T-cell (primary cell): ENCODE measurements around the gene TPRA1. TPM values are rescaled to one million over a fixed set of nuclear protein-coding genes. Genes with fewer than 3 reads are reported as not detected.

ENCODE experiments used
- ATAC-seq, 4 experiments: fragments of 200-7000 bp in 3 of 4; fragments of 150-1000 bp in 1 of 4; cut with Tn5 transposase; replicated peaks in 1 of 4; 1 replicate in 3 of 4; 2 replicates in 1 of 4; pipeline ENCODE4 v1.10.0; 2021; ENCODE audit warnings: moderate library complexity in 3 of 4, mild to moderate bottlenecking in 2 of 4, moderate number of reproducible peaks in 1 of 4
- CTCF ChIA-PET, 2 donors: fragments of 300-600 bp; sonication (Branson Sonifier 250); formaldehyde crosslinking; loops; one replicate each; lab custom pipeline; 2022; ENCODE audit warnings: antibody characterized with exemption in 2 of 2; lab: Charles Lee
- POLR2A ChIA-PET, 2 donors: fragments of 300-600 bp; sonication (Branson Sonifier 250); formaldehyde crosslinking; loops; one replicate each; lab custom pipeline; 2022; ENCODE audit warnings: antibody characterized with exemption in 2 of 2; lab: Charles Lee
- DNase-seq, 35 experiments: peaks; one replicate each; pipeline versions ENCODE4 v3.0.0 to v3.0.0-alpha.2; 2013 to 2023
- H3K27ac ChIP-seq: one replicate; pipeline ENCODE4 v1.5.1; 2013; ENCODE audit warnings: low read length
- H3K27me3 ChIP-seq, 2 experiments: replicated peaks in 1 of 2; 1 replicate in 1 of 2; 2 replicates in 1 of 2; pipeline versions ENCODE4 v1.6.1 to v1.7.0; 2013; ENCODE audit warnings: low read length in 1 of 2, mixed read lengths in 1 of 2; ENCODE audit not compliant: control insufficient read depth in 2 of 2, insufficient read depth in 2 of 2; ENCODE audit errors: extremely low read depth in 1 of 2
- H3K36me3 ChIP-seq, 2 donors: 1 replicate in 1 of 2; 2 replicates in 1 of 2; pipeline versions ENCODE4 v1.6.1 to v1.7.0; 2013; ENCODE audit warnings: low read length in 1 of 2; ENCODE audit not compliant: control insufficient read depth in 2 of 2, insufficient read depth in 1 of 2; ENCODE audit errors: extremely low read depth in 1 of 2
- H3K4me1 ChIP-seq, 2 experiments: 1 replicate in 1 of 2; 2 replicates in 1 of 2; pipeline versions ENCODE4 v1.6.1 to v1.7.0; 2013; ENCODE audit warnings: low read length in 2 of 2, mixed read lengths in 1 of 2; ENCODE audit not compliant: insufficient read depth in 2 of 2, control insufficient read depth in 1 of 2; ENCODE audit errors: extremely low read depth in 1 of 2
- H3K4me3 ChIP-seq, 2 donors: 1 replicate in 1 of 2; 2 replicates in 1 of 2; pipeline versions ENCODE4 v1.5.1 to v1.7.0; 2013; ENCODE audit warnings: mild to moderate bottlenecking in 2 of 2, low read length in 1 of 2, moderate library complexity in 1 of 2; ENCODE audit not compliant: control insufficient read depth in 1 of 2; ENCODE audit errors: extremely low read depth in 1 of 2
- H3K9me3 ChIP-seq: 2 replicates; pipeline ENCODE4 v1.7.0; 2013
- H3K27ac Mint-ChIP-seq, 2 donors: one replicate each; pipeline ENCODE4 v1.8.0; 2020 to 2021; ENCODE audit warnings: mild to moderate bottlenecking in 2 of 2, mixed read lengths in 2 of 2
- H3K27me3 Mint-ChIP-seq, 2 donors: one replicate each; pipeline ENCODE4 v1.8.0; 2021 to 2022; ENCODE audit warnings: mixed read lengths in 2 of 2
- H3K36me3 Mint-ChIP-seq: one replicate; pipeline ENCODE4 v1.8.0; 2021; ENCODE audit warnings: mixed read lengths
- H3K4me1 Mint-ChIP-seq, 3 donors: one replicate each; pipeline ENCODE4 v1.8.0; 2020 to 2022; ENCODE audit warnings: mixed read lengths in 3 of 3, mild to moderate bottlenecking in 1 of 3
- H3K4me3 Mint-ChIP-seq, 3 donors: one replicate each; pipeline ENCODE4 v1.8.0; 2020 to 2022; ENCODE audit warnings: mild to moderate bottlenecking in 3 of 3, mixed read lengths in 3 of 3, moderate library complexity in 3 of 3
- H3K9me3 Mint-ChIP-seq, 3 donors: one replicate each; pipeline ENCODE4 v1.8.0; 2020 to 2022; ENCODE audit warnings: mixed read lengths in 3 of 3
- WGBS: methylation state at CpG from one replicate; pipeline ENCODE4 v1.1.5; 2013; ENCODE audit warnings: missing lambda C conversion rate; ENCODE audit not compliant: insufficient coverage; 5-methylcytosine and 5-hydroxymethylcytosine counted together
- total RNA-seq, 35 experiments: library from RNA in 6 of 35; stranded (reverse) in 6 of 35; fragments of 120-200 nt in 1 of 35; gene quantifications; one replicate each; pipeline versions ENCODE4 v1.2.1 to v1.2.4 and lab custom pipeline; 2013 to 2026

Gene TPRA1
- 10 to 100 TPM; 17.1 to 38.4 (median 34.6) TPM for total RNA-seq
- total RNA-seq (2013): 11.4 TPM
- total RNA-seq (lab: John Stamatoyannopoulos, UW): 13.6 to 60.8 (median 26.3) reads per million in 29 experiments

- H3K9me3 ChIP-seq: no peaks in the 10 kb centered on the region
- H3K4me1 ChIP-seq: peaks cover 14 to 34% of the 10 kb centered on the region in 2 experiments
- H3K27me3 Mint-ChIP-seq: no peaks in the 10 kb centered on the region
- H3K4me3 Mint-ChIP-seq: peak within 1 kb of the TSS; percentile 95 to 98 (median 98)
- ATAC-seq (peak; percentile 84 to 92 (median 86)), DNase-seq (peak; percentile 41 to 90 (median 68))
- H3K36me3 Mint-ChIP-seq: no peaks in the 10 kb centered on the region
- H3K4me3 ChIP-seq: peak within 1 kb of the TSS; percentile 82 to 87
- H3K36me3 ChIP-seq: no peaks in the 10 kb centered on the region
- POLR2A ChIA-PET: interaction anchor here in 1 of 2 donors (0.7 kb wide), 1 partner anchor 10 kb away, joined by 4 read pairs; no protein-coding TSS in a partner anchor
- peaks cover 26 to 44% (median 36%) of the 10 kb centered on the region in 3 donors for H3K4me1 Mint-ChIP-seq
- no peaks in the 10 kb centered on the region for H3K27me3 ChIP-seq
- WGBS: under 1% methylated on average over 69 of the region's 72 CpGs
- CTCF ChIA-PET: interaction anchor here in 1 of 2 donors (0.7 to 2.2 kb wide), 3 partner anchors 9 to 43 kb away, joined by 4 to 9 read pairs (median 4); no protein-coding TSS in a partner anchor
- peak within 1 kb of the TSS; percentile 98 for H3K27ac Mint-ChIP-seq
- H3K9me3 Mint-ChIP-seq: no peaks in the 10 kb centered on the region
- peak within 1 kb of the TSS; percentile 54 for H3K27ac ChIP-seq
Measured at GRCh38 chr3:127590593-127591465, at the start of gene TPRA1. Gene TPRA1, minus strand, starts transcription at chr3:127590733. Its CDS starts 10,587 bp downstream, at chr3:127580146.

GRCh38 chr3:127640042-127640355 lies 49.5 kb upstream of the TPRA1 start:
- 100% methylated on average over 2 of the region's 3 CpGs for WGBS
- Histone ChIP-seq H3K27me3 (no peaks in the 10 kb centered on the region), H3K27ac (no peak overlapping the region), H3K4me1 (peaks cover 8 to 12% of the 10 kb centered on the region in 2 experiments), H3K4me3 (no peak overlapping the region), H3K36me3 (no peaks in the 10 kb centered on the region), H3K9me3 (no peaks in the 10 kb centered on the region)
- no peaks in the 10 kb centered on the region for H3K9me3 Mint-ChIP-seq
- no peak for DNase-seq
- no peak for ATAC-seq
- peaks cover 9 to 12% (median 10%) of the 10 kb centered on the region in 3 donors for H3K4me1 Mint-ChIP-seq
- peaks cover 4% of the 10 kb centered on the region for H3K36me3 Mint-ChIP-seq
- no peak overlapping the region for H3K4me3 Mint-ChIP-seq
- CTCF ChIA-PET: no interaction called here
- H3K27me3 Mint-ChIP-seq: peaks cover 4 to 5% of the 10 kb centered on the region in 2 donors
- no peak overlapping the region for H3K27ac Mint-ChIP-seq
- POLR2A ChIA-PET: no interaction called here

GRCh38 chr3:127639173-127640041 lies 48.9 kb upstream of the TPRA1 start:
- Mint-ChIP-seq H3K27me3 (peaks cover 5 to 8% of the 10 kb centered on the region in 2 donors), H3K36me3 (peaks cover 4% of the 10 kb centered on the region), H3K4me3 (no peak overlapping the region), H3K27ac (no peak overlapping the region), H3K9me3 (no peaks in the 10 kb centered on the region), H3K4me1 (peaks cover 9 to 12% (median 10%) of the 10 kb centered on the region in 3 donors)
- Histone ChIP-seq H3K4me3 (no peak overlapping the region), H3K4me1 (peaks cover 8 to 12% of the 10 kb centered on the region in 2 experiments), H3K27me3 (no peaks in the 10 kb centered on the region), H3K36me3 (no peaks in the 10 kb centered on the region), H3K27ac (no peak overlapping the region), H3K9me3 (no peaks in the 10 kb centered on the region)
- ChIA-PET POLR2A (no interaction called here), CTCF (interaction anchor here in 1 of 2 donors (1.2 kb wide), 1 partner anchor 14 kb away, joined by 3 read pairs; no protein-coding TSS in a partner anchor)
- ATAC-seq (no peak), DNase-seq (no peak)
- WGBS: 84% methylated on average over 3 of the region's 5 CpGs

- Histone ChIP-seq H3K4me3 (no peak overlapping the region), H3K4me1 (peaks cover 8 to 12% of the 10 kb centered on the region in 2 experiments), H3K9me3 (no peaks in the 10 kb centered on the region), H3K27me3 (no peaks in the 10 kb centered on the region), H3K27ac (no peak overlapping the region), H3K36me3 (no peaks in the 10 kb centered on the region)
- Mint-ChIP-seq H3K36me3 (peaks cover 4% of the 10 kb centered on the region), H3K4me3 (no peak overlapping the region), H3K27ac (no peak overlapping the region), H3K4me1 (peaks cover 9 to 12% (median 10%) of the 10 kb centered on the region in 3 donors), H3K27me3 (peaks cover 11 to 17% of the 10 kb centered on the region in 2 donors), H3K9me3 (no peaks in the 10 kb centered on the region)
- ChIA-PET CTCF (no interaction called here), POLR2A (no interaction called here)
- no peak for DNase-seq
- ATAC-seq: no peak
Measured at GRCh38 chr3:127637971-127638370, 47.4 kb upstream of the TPRA1 start.

- WGBS: 80% methylated on average over 1 of the region's 3 CpGs
- Mint-ChIP-seq H3K9me3 (no peaks in the 10 kb centered on the region), H3K27me3 (peaks cover 11 to 17% of the 10 kb centered on the region in 2 donors), H3K4me1 (peaks cover 9 to 12% (median 10%) of the 10 kb centered on the region in 3 donors), H3K4me3 (no peak overlapping the region), H3K36me3 (peaks cover 4% of the 10 kb centered on the region), H3K27ac (peak overlapping the region in 1 of 2 donors; percentile 22)
- peak in 10 of 35 experiments; percentile 5 to 48 (median 16) for DNase-seq
- Histone ChIP-seq H3K27ac (no peak overlapping the region), H3K27me3 (peaks cover 0 to under 1% of the 10 kb centered on the region in 2 experiments), H3K4me3 (no peak overlapping the region), H3K9me3 (no peaks in the 10 kb centered on the region), H3K4me1 (peaks cover 8 to 12% of the 10 kb centered on the region in 2 experiments), H3K36me3 (no peaks in the 10 kb centered on the region)
- POLR2A ChIA-PET: no interaction called here
- ATAC-seq: peak; percentile 65 to 98 (median 74)
- CTCF ChIA-PET: no interaction called here
Measured at GRCh38 chr3:127637546-127637945, 47.0 kb upstream of the TPRA1 start.

GRCh38 chr3:127634653-127635052 lies 44.1 kb upstream of the TPRA1 start:
- Histone ChIP-seq H3K27me3 (peaks cover 5 to 23% of the 10 kb centered on the region in 2 experiments), H3K27ac (no peak overlapping the region), H3K4me1 (peaks cover 16 to 25% of the 10 kb centered on the region in 2 experiments), H3K9me3 (no peaks in the 10 kb centered on the region), H3K36me3 (no peaks in the 10 kb centered on the region), H3K4me3 (no peak overlapping the region)
- Mint-ChIP-seq H3K4me1 (peaks cover 25 to 27% (median 26%) of the 10 kb centered on the region in 3 donors), H3K9me3 (no peaks in the 10 kb centered on the region), H3K27ac (no peak overlapping the region), H3K4me3 (no peak overlapping the region), H3K27me3 (peaks cover 21 to 38% of the 10 kb centered on the region in 2 donors), H3K36me3 (peaks cover 2% of the 10 kb centered on the region)
- no peak for ATAC-seq
- 90% methylated on average over 3 of the region's 12 CpGs for WGBS
- ChIA-PET POLR2A (no interaction called here), CTCF (interaction anchor here in 1 of 2 donors (1.0 kb wide), 1 partner anchor 59 kb away, joined by 3 read pairs; no protein-coding TSS in a partner anchor)
- no peak for DNase-seq
